VCaP (cell line): Measurements from ENCODE around the gene BEND6.
A peak's percentile ranks its signal among the peaks of the same experiment; 100 is the strongest.
"Not testable (repeated sequence)": the region's sequence is repeated elsewhere in the genome, so short reads cannot be mapped to it uniquely, and the experiment has no call there.

ENCODE experiments used
- H3K27ac ChIP-seq: fragments of 450-650 bp; 2 replicates; pipeline ENCODE4 v1.5.1; 2017
- CTCF ChIP-seq: fragments of 450-650 bp; conservative IDR thresholded peaks from 2 replicates; pipeline ENCODE4 v1.5.1; 2017; ENCODE audit warnings: mild to moderate bottlenecking, moderate library complexity

BEND6 gene

GRCh38 chr6:57033228-57033627 is 78.3 kb downstream of the BEND6 start:
- TF ChIP-seq CTCF = no peak
- no peak overlapping the region for H3K27ac ChIP-seq

- H3K27ac ChIP-seq = no peak overlapping the region
Measured at GRCh38 chr6:57035549-57035948, 80.6 kb downstream of the BEND6 start.

GRCh38 chr6:57038906-57039305 is 84.0 kb downstream of the BEND6 start:
- H3K27ac ChIP-seq = no peak overlapping the region
- no peak for TF ChIP-seq CTCF

More at GRCh38 chr6:57035549-57035948, 80.6 kb downstream of the BEND6 start:
- TF ChIP-seq CTCF = no peak

DNA sequence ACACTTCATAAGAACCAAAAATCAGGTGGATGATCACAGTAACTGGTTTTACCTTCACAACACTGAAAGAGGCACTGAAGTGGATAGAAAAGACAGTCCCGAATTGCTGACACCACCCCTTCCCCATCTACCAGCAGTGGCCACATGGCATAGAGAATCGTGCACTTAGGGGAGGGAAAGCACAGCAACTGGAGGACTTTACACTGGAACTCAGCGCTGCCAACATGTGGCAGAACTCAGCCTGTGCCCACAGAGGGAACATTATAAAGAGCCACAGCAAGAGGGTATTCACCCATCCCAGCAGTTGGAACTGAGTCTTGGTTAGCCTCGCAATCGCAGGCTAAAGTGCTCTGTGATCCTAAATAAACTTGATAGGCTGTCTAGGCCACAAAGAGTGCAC is 85.1 kb downstream of the BEND6 start:
- no peak for TF ChIP-seq CTCF

DNA sequence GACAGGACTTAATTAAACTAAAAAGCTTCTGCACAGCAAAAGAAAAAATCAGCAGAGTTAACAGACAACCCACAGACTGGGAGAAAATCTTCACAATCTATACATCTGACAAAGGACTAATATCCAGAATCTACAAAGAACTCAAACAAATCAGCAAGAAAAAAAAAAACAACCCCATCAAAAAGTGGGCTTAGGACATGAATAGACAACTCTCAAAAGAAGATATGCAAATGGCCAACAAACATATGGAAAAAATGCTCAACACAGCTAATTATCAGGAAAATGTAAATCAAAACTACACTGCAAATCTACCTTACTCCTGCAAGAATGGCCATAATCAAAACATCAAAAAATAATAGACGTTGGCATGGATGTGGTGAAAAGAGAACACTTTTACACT is 89.2 kb downstream of the BEND6 start:
- H3K27ac ChIP-seq = not testable (repeated sequence)

More for the DNA sequence above, 85.1 kb downstream of the BEND6 start:
- no peak overlapping the region for H3K27ac ChIP-seq

GRCh38 chr6:57044568-57044967 is 89.7 kb downstream of the BEND6 start:
- TF ChIP-seq CTCF = no peak
- H3K27ac ChIP-seq = no peak overlapping the region

GRCh38 chr6:57046332-57047256 is 91.7 kb downstream of the BEND6 start, which contains the start of gene KIAA1586:
TSS of gene KIAA1586 (plus strand) at chr6:57046693. CDS start at chr6:57046756, 63 bp downstream.
- H3K27ac ChIP-seq = peak within 1 kb of the TSS; percentile 67

GRCh38 chr6:57047257-57047585 is 92.3 kb downstream of the BEND6 start:
- H3K27ac ChIP-seq = not testable (repeated sequence)

DNA sequence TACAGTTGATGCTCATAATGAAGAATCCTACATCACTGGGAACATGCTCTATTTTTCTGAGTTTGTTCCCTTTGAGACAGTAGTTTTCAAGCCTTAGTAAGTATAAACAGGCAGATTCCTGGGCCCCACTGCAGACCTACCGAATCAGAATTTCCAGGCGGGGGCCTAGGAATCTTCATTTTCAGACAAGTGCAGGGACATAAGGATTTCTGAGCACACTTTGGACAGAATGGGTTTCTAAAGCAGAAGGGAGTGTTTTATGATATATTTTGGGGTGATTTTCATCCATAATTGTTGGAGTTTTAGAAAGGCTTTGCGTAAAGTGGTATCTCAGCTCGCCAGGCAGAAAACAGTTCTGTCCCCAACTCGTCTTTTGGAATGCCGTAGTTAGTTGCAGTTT is 93.0 kb downstream of the BEND6 start:
- H3K27ac ChIP-seq = not testable (repeated sequence)

- TF ChIP-seq CTCF = no peak
- no peak overlapping the region for H3K27ac ChIP-seq
Measured at GRCh38 chr6:57048577-57048976, 93.7 kb downstream of the BEND6 start.
